ENCODE results near the gene PIK3CA.
"Not testable (repeated sequence)": the region's sequence is repeated elsewhere in the genome, so short reads cannot be mapped to it uniquely, and the experiment has no call there.

The PIK3CA gene

GRCh38 chr3:179194931-179195330, 46.8 kb downstream of the PIK3CA start:
- in situ Hi-C loops (cut with MboI; ENCODE audit: low sequenced_read_pairs) = no loop called here

- in situ Hi-C loops (cut with MboI; ENCODE audit: low sequenced_read_pairs) = no loop called here
These were observed 47.9 kb downstream of the PIK3CA start for GRCh38 chr3:179196098-179196497.

DNA sequence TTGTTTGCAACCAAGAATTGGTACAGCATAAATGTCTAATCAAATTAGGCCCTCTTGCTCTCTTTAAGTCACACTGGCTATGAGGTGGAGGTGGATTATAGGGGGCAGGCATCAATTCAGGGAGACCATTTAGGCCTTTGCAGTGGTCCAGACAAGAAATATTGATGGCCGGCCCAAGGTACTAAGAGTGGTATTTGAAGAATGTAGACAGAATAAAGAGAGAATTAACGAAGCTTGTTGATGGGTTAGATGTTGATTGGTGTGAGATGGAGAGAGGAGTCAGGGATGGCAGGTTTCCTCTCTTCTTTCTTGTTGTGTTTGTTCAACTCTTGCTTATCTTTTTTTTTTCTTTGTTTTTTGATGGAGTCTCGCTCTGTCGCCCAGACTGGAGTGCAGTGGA, 48.5 kb downstream of the PIK3CA start:
- in situ Hi-C loops (cut with MboI; ENCODE audit: low sequenced_read_pairs) = no loop called here

- in situ Hi-C loops (cut with MboI; ENCODE audit: low sequenced_read_pairs) = no loop called here
These were observed 52.6 kb downstream of the PIK3CA start for GRCh38 chr3:179200790-179201189.

DNA sequence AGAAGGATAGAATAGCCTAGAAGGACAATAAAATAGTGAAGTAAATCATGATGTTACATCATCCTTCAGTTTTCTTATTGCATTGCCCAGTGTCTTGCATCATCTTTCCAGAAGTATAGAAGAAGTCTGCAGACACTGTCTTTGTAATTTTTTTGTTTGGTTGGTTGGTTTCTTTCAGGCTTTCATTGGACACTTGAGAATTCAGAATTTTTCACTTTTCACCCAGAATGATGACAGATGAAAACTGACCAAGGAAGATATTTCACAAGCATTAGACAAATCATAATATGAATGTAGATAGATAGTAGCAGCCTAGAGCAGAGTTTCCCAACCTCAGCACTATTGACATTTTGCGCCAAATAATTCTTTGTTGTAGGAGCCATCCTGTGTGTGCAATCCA, 67.4 kb downstream of the PIK3CA start:
- in situ Hi-C loops (cut with MboI; ENCODE audit: low sequenced_read_pairs) = not testable (repeated sequence)

- in situ Hi-C loops (cut with MboI; ENCODE audit: low sequenced_read_pairs) = not testable (repeated sequence)
These were observed 70.1 kb downstream of the PIK3CA start for GRCh38 chr3:179218213-179218612.

GRCh38 chr3:179223548-179223947, 75.4 kb downstream of the PIK3CA start:
- in situ Hi-C loops (cut with MboI; ENCODE audit: low sequenced_read_pairs) = no loop called here

DNA sequence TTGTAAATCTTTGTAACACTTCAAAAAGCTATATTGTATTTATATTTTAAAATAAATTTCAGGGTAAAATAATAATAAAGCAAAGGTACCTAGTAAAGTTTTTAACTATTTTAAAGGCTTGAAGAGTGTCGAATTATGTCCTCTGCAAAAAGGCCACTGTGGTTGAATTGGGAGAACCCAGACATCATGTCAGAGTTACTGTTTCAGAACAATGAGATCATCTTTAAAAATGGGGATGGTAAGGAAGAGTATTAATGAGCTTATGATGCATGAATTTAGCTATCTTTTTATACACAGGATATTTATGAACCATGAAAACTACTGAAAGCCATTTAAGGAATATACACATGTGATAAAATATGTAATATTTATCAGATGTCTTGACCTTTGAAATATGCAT, 76.4 kb downstream of the PIK3CA start:
- in situ Hi-C loops (cut with MboI; ENCODE audit: low sequenced_read_pairs) = no loop called here

DNA sequence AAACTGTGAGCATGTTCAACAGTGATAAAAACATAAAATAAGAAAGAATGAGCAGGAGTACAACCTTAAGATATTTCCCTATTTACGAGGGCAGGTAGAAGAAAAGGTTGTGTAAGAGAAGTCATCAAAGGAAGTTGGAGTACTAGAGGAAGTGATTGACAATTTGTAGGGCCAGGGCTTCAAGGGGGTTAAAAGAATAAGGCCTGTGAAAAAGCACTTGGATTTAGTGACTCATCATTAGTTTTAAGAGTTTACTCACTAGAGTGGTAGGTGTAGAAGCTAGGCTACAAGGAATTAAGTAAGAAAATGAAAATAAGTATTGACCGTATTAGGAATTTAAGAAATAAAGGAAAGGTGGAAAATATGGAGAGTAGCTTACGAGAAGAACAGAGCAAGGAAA, 79.2 kb downstream of the PIK3CA start:
- in situ Hi-C loops (cut with MboI; ENCODE audit: low sequenced_read_pairs) = no loop called here

DNA sequence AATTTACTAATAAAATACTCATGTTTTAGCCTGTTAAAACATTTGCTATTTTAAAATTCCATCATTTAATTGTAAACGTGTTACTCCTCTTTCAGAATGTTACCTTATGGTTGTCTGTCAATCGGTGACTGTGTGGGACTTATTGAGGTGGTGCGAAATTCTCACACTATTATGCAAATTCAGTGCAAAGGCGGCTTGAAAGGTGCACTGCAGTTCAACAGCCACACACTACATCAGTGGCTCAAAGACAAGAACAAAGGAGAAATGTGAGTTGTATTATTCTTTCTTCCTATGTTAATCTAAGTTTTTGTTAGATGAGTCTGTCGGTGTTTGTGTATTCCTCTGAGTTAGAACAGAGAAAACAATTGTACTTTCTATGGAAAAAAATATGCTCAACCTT, 81.0 kb downstream of the PIK3CA start:
- in situ Hi-C loops (cut with MboI; ENCODE audit: low sequenced_read_pairs) = no loop called here

DNA sequence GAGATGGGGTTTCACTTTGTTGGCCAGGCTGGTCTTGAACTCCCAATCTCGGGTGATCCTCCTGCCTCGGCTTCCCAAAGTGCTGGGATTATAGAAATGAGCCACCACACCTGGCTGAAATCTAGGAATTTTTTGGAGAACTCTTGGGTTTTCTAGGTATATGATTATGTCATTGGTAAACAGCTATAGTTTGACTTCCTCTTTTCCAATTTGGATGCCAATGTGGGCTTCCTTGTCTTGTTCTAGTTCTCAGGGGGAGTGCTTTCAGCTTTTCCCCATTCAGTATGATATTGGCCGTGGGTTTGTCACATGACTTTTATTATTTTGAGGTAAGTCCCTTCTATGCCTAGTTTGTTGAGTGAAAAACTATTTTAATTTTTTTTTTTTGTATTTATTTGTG, 84.9 kb downstream of the PIK3CA start:
- in situ Hi-C loops (cut with MboI; ENCODE audit: low sequenced_read_pairs) = no loop called here

DNA sequence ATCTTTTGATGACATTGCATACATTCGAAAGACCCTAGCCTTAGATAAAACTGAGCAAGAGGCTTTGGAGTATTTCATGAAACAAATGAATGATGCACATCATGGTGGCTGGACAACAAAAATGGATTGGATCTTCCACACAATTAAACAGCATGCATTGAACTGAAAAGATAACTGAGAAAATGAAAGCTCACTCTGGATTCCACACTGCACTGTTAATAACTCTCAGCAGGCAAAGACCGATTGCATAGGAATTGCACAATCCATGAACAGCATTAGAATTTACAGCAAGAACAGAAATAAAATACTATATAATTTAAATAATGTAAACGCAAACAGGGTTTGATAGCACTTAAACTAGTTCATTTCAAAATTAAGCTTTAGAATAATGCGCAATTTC, 86.0 kb downstream of the PIK3CA start:
- in situ Hi-C loops (cut with MboI; ENCODE audit: low sequenced_read_pairs) = no loop called here

GRCh38 chr3:179236669-179237301, 88.6 kb downstream of the PIK3CA start:
- in situ Hi-C loops (cut with MboI; ENCODE audit: low sequenced_read_pairs) = no loop called here

DNA sequence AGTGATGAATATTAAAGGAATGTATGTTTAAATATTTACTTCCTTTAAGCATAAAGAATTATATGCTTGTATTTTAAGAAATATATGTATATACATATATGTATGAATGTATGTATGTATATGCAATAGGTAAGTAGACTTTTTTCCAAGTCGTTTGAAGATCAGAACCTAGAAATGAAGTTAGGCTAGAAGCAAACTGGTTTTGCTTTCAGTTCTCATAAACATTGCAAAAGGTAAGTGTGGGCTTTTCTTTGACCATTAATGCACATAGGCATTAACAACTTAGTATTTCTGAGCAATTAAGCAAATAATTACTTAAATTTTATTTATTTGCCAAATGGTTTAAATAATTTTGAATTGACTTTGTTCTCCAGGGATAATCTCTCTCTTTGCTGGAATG, 92.1 kb downstream of the PIK3CA start:
- in situ Hi-C loops (cut with MboI; ENCODE audit: low sequenced_read_pairs) = not testable (repeated sequence)

GRCh38 chr3:179242859-179243258, 94.7 kb downstream of the PIK3CA start:
- in situ Hi-C loops (cut with MboI; ENCODE audit: low sequenced_read_pairs) = not testable (repeated sequence)

DNA sequence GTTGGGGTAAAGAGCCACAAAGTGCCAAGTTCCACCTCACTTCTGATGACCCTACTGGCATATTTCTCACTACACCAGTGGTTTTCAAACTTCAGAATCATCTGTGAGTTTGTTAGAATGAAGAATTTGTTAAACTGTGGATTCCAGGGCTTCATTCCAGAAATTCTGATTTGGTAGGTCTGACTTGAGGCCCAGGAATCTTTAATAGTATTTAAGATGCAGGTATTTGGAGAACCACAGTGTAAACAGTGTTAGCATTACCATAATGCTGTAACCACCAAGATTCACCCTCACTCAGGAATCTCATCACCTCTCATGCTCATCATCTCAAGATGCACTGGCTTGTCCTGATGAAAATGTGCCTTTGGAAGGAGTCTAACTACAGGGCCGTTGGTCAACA, 96.7 kb downstream of the PIK3CA start:
- in situ Hi-C loops (cut with MboI; ENCODE audit: low sequenced_read_pairs) = no loop called here

DNA sequence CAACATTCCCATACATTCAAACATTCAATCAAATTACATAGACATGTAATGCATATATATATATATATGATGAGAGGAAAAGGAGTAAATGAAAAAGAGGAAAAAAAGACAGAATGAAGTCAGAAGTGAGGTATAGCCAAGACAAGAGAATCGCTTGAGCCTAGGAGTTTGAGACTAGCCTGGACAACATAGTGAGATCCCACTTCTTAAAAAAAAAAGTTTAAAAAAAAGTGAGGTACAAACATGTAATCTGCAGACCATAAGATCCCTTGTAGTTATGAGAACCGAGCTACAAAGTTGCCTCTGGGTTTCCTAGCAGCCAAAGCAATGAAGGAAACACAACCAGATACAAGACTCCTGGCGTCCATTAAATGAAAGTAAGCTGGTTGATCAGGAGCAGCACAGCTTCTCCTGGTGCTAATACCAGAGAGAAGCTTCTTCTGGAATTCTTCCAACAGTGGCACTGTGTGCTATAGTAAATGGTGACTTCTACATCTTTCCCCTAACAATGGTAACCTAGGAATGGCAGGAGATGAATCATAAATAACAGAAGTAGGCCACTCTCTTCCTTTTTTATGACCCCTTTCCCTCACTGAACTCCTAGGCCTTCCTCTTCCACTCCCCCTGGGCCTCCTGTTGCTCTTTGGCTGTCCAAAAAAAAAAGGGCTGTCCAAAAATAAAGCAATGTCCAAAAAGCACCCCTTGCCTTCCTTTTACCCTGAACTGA, 99.3 kb downstream of the PIK3CA start:
- in situ Hi-C loops (cut with MboI; ENCODE audit: low sequenced_read_pairs) = no loop called here

- in situ Hi-C loops (cut with MboI; ENCODE audit: low sequenced_read_pairs) = no loop called here
These were observed 102.8 kb downstream of the PIK3CA start, which contains the start of gene KCNMB3 for GRCh38 chr3:179250803-179251476. KCNMB3 (minus strand) TSS chr3:179251114; CDS start chr3:179250990, 124 bp downstream.

DNA sequence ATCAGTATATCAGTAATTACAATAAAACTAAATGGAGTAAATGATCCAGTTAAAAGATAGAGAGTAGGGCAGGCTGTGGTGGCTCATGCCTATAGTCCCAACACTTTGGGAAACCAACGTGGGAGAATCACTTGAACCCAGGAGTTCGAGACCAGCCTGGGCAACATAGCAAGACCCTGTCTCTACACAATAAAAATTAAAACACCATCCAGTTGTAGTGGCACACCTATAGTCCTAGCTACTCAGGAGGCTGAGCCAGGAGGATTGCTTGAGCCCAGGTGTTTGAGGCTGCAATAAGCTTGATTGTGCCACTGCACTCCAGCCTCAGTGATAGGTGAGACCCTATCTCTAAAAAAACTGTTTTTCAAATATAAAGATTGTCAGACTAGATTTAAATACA, 108.7 kb downstream of the PIK3CA start:
- in situ Hi-C loops (cut with MboI; ENCODE audit: low sequenced_read_pairs) = no loop called here

- in situ Hi-C loops (cut with MboI; ENCODE audit: low sequenced_read_pairs) = not testable (repeated sequence)
These were observed 109.6 kb downstream of the PIK3CA start for GRCh38 chr3:179257742-179258141.

DNA sequence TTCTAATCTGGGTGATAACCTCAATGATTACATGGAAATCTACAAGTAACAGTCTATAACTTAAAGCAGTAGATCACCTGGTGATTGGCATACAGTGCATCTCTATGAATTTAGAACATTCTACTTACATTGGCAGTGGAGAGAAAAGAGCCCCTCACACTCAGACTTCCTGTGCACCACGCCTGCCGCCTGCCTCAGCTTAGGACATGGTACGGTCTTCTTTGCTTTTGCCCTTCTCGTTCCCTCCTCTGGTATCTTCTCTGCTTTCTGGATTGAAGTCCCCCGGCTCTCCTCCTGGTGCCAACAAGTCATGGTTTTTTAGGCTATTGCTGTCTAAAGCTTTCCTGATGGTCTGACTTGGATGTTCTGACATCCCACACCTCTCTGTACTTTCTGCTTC, 110.7 kb downstream of the PIK3CA start:
- in situ Hi-C loops (cut with MboI; ENCODE audit: low sequenced_read_pairs) = no loop called here
